ENCODE results near the gene RPL36. TPM values are rescaled to one million over a fixed set of nuclear protein-coding genes. Genes with fewer than 3 reads are reported as not detected.
A peak's percentile ranks its signal among the peaks of the same experiment; 100 is the strongest.
"Not testable (repeated sequence)": the region's sequence is repeated elsewhere in the genome, so short reads cannot be mapped to it uniquely, and the experiment has no call there.

Gene RPL36
- total and polyA plus RNA-seq, 4 donors = 162 to 1,048 (median 686) TPM

DNA sequence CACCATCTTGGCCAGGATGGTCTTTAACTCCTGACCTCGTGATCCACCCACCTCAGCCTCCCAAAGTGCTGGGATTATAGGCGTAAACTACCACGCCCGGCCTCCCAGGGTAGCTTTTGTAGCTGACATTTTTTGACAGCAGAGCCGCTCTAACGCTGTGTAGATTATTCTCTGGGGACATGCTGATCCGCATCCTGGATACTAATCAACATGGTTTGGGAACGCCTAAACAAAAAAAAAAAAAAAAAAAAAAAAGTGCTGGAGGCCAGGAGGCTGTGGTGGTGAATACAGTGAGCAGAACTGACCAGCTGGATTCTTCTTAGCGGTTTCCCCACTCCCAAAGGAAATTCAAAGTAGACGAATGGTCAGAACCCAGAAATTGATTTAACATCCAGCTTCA is 24.7 kb downstream of the RPL36 start:
- WGBS (ENCODE audit: insufficient coverage) = 88% methylated on average over 7 of the region's 10 CpGs
- Histone ChIP-seq H3K36me3 (ENCODE audit: control insufficient read depth, insufficient read depth, low read length) (peaks cover 50% of the 10 kb centered on the region), H3K27ac (ENCODE audit: low read depth, low read length) (no peak overlapping the region), H3K27me3 (ENCODE audit: control insufficient read depth, insufficient read depth, low read length) (no peaks in the 10 kb centered on the region), H3K9me3 (ENCODE audit: control insufficient read depth, insufficient read depth, low read length) (no peaks in the 10 kb centered on the region), H3K4me1 (ENCODE audit: control insufficient read depth, insufficient read depth, low read length) (peaks cover 21% of the 10 kb centered on the region), H3K4me3 (ENCODE audit: low read depth, low read length) (no peak overlapping the region)
- no peak for DNase-seq (ENCODE audit: low read depth in 4 of 6, low spot score in 6 of 6)

- H3K4me1 ChIP-seq (ENCODE audit: control insufficient read depth, insufficient read depth, low read length) = peaks cover 29% of the 10 kb centered on the region
- no peak for DNase-seq (ENCODE audit: low read depth in 4 of 6, low spot score in 6 of 6)
- peaks cover 24% of the 10 kb centered on the region for H3K36me3 ChIP-seq (ENCODE audit: control insufficient read depth, insufficient read depth, low read length)
- no peak overlapping the region for H3K4me3 ChIP-seq (ENCODE audit: low read depth, low read length)
- no peaks in the 10 kb centered on the region for H3K9me3 ChIP-seq (ENCODE audit: control insufficient read depth, insufficient read depth, low read length)
- H3K27me3 ChIP-seq (ENCODE audit: control insufficient read depth, insufficient read depth, low read length) = no peaks in the 10 kb centered on the region
- WGBS (ENCODE audit: insufficient coverage) = 91% methylated on average over 5 of the region's 8 CpGs
- H3K27ac ChIP-seq (ENCODE audit: low read depth, low read length) = no peak overlapping the region
Measured at GRCh38 chr19:5717215-5717935, 27.3 kb downstream of the RPL36 start.

- Histone ChIP-seq H3K9me3 (ENCODE audit: control insufficient read depth, insufficient read depth, low read length) (no peaks in the 10 kb centered on the region), H3K4me1 (ENCODE audit: control insufficient read depth, insufficient read depth, low read length) (peaks cover 29% of the 10 kb centered on the region), H3K27ac (ENCODE audit: low read depth, low read length) (no peak overlapping the region), H3K36me3 (ENCODE audit: control insufficient read depth, insufficient read depth, low read length) (peaks cover 17% of the 10 kb centered on the region), H3K27me3 (ENCODE audit: control insufficient read depth, insufficient read depth, low read length) (no peaks in the 10 kb centered on the region), H3K4me3 (ENCODE audit: low read depth, low read length) (no peak overlapping the region)
- 93% methylated on average over 10 of the region's 14 CpGs for WGBS (ENCODE audit: insufficient coverage)
- DNase-seq (ENCODE audit: low read depth in 4 of 6, low spot score in 6 of 6) = no peak
Measured at GRCh38 chr19:5718037-5718578, 28.0 kb downstream of the RPL36 start.

DNA sequence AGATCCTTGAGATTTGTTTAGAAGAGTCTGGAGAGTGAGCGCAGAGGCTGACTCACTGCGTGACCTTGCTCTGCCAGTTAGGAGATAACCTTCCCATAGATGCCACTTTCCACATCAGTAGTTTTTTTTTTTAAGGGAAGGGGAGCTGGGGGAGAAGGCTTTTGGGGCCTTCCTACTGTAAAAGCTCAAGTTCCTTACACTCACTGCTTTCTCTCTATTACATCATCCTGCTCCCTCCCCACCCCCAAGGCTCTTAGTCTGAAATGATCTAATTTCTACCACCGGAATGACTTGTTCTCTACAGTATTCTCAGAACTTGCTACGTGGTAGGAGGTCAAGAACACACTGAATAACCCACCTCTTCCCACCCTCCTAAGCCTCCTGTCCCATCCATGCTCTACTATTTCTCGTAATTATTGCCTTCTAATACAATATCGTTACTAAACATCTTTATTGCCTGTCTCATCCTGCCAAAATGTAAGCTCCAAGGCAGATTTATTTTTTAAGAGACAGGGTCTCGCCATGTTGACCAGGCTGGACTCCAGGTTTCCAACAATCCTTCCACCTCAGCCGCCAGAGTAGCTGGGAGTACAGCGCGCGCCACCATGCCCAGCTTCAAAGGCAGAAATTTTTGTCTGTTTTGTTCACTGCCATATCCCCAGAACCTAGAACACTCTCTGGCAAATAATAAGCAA is 28.6 kb downstream of the RPL36 start:
- Histone ChIP-seq H3K4me3 (ENCODE audit: low read depth, low read length) (peak overlapping the region; percentile 92), H3K36me3 (ENCODE audit: control insufficient read depth, insufficient read depth, low read length) (peaks cover 12% of the 10 kb centered on the region), H3K9me3 (ENCODE audit: control insufficient read depth, insufficient read depth, low read length) (no peaks in the 10 kb centered on the region), H3K4me1 (ENCODE audit: control insufficient read depth, insufficient read depth, low read length) (peaks cover 29% of the 10 kb centered on the region), H3K27ac (ENCODE audit: low read depth, low read length) (peak overlapping the region; percentile 3), H3K27me3 (ENCODE audit: control insufficient read depth, insufficient read depth, low read length) (no peaks in the 10 kb centered on the region)
- 20% methylated on average over 9 of the region's 11 CpGs for WGBS (ENCODE audit: insufficient coverage)
- no peak for DNase-seq (ENCODE audit: low read depth in 4 of 6, low spot score in 6 of 6)

- peak overlapping the region; percentile 92 for H3K4me3 ChIP-seq (ENCODE audit: low read depth, low read length)
- DNase-seq (ENCODE audit: low read depth in 4 of 6, low spot score in 6 of 6) = no peak
- WGBS (ENCODE audit: insufficient coverage) = under 1% methylated on average over 58 of the region's 58 CpGs
- H3K27me3 ChIP-seq (ENCODE audit: control insufficient read depth, insufficient read depth, low read length) = no peaks in the 10 kb centered on the region
- H3K36me3 ChIP-seq (ENCODE audit: control insufficient read depth, insufficient read depth, low read length) = peaks cover 12% of the 10 kb centered on the region
- H3K9me3 ChIP-seq (ENCODE audit: control insufficient read depth, insufficient read depth, low read length) = no peaks in the 10 kb centered on the region
- H3K4me1 ChIP-seq (ENCODE audit: control insufficient read depth, insufficient read depth, low read length) = peaks cover 29% of the 10 kb centered on the region
- peak overlapping the region; percentile 97 for H3K27ac ChIP-seq (ENCODE audit: low read depth, low read length)
Measured at GRCh38 chr19:5719274-5719960, 29.3 kb downstream of the RPL36 start.

GRCh38 chr19:5719961-5720790 is 30.1 kb downstream of the RPL36 start, which contains the start of the genes CATSPERD and LONP1:
Gene CATSPERD (plus strand): TSS chr19:5720637. CDS start chr19:5720738, 101 bp downstream.
Gene LONP1 (minus strand): TSS chr19:5720146. CDS start chr19:5720132, 14 bp downstream.
- H3K36me3 ChIP-seq (ENCODE audit: control insufficient read depth, insufficient read depth, low read length) = peaks cover 12% of the 10 kb centered on the region
- H3K27me3 ChIP-seq (ENCODE audit: control insufficient read depth, insufficient read depth, low read length) = no peaks in the 10 kb centered on the region
- DNase-seq (ENCODE audit: low read depth in 4 of 6, low spot score in 6 of 6) = peak; percentile 97 to 100 (median 99)
- no peaks in the 10 kb centered on the region for H3K9me3 ChIP-seq (ENCODE audit: control insufficient read depth, insufficient read depth, low read length)
- peak within 1 kb of the TSS; percentile 97 for H3K27ac ChIP-seq (ENCODE audit: low read depth, low read length)
- H3K4me1 ChIP-seq (ENCODE audit: control insufficient read depth, insufficient read depth, low read length) = peaks cover 29% of the 10 kb centered on the region
- under 1% methylated on average over 89 of the region's 90 CpGs for WGBS (ENCODE audit: insufficient coverage)
- peak within 1 kb of the TSS; percentile 92 for H3K4me3 ChIP-seq (ENCODE audit: low read depth, low read length)

DNA sequence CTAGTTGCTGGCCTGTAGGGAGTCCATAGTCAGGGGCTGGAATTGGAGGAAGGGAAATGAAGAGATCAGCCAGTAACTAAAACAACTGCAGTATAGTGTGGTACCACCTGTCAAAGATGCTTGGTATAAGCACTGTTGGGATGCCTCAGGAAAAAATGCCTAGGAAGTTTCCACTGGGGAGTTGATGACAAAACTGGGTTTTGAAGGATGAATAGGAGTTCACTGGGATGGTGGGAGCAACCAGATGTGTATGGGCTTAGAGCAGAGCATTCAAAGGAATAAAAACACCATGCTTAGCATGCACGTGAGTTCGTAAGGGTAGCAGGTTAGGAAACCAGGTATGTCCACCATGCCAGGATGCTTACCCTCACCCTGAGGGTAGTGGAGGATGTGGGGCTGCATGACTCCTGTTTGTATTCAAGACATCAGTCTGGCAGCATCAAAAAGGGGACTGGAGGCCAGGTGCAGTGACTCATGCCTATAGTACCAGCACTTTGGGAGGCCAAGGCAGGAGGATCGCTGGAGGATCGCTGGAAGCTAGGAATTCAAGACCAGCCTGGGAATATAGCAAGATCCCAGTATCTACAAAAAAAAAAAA is 37.5 kb downstream of the RPL36 start:
- Histone ChIP-seq H3K36me3 (ENCODE audit: control insufficient read depth, insufficient read depth, low read length) (no peaks in the 10 kb centered on the region), H3K4me3 (ENCODE audit: low read depth, low read length) (no peak overlapping the region), H3K27me3 (ENCODE audit: control insufficient read depth, insufficient read depth, low read length) (no peaks in the 10 kb centered on the region), H3K4me1 (ENCODE audit: control insufficient read depth, insufficient read depth, low read length) (no peaks in the 10 kb centered on the region), H3K27ac (ENCODE audit: low read depth, low read length) (no peak overlapping the region), H3K9me3 (ENCODE audit: control insufficient read depth, insufficient read depth, low read length) (no peaks in the 10 kb centered on the region)
- DNase-seq (ENCODE audit: low read depth in 4 of 6, low spot score in 6 of 6) = no peak
- 90% methylated on average over 2 of the region's 4 CpGs for WGBS (ENCODE audit: insufficient coverage)

- H3K4me3 ChIP-seq (ENCODE audit: low read depth, low read length); H3K36me3 ChIP-seq (ENCODE audit: control insufficient read depth, insufficient read depth, low read length); DNase-seq (ENCODE audit: low read depth in 4 of 6, low spot score in 6 of 6); H3K4me1 ChIP-seq (ENCODE audit: control insufficient read depth, insufficient read depth, low read length); H3K27ac ChIP-seq (ENCODE audit: low read depth, low read length); H3K9me3 ChIP-seq (ENCODE audit: control insufficient read depth, insufficient read depth, low read length); H3K27me3 ChIP-seq (ENCODE audit: control insufficient read depth, insufficient read depth, low read length): not testable (repeated sequence)
- WGBS (ENCODE audit: insufficient coverage) = 95% methylated on average over 2 of the region's 2 CpGs
Measured at GRCh38 chr19:5733172-5733571, 43.1 kb downstream of the RPL36 start.
